Measurements from ENCODE around the gene THRB. TPM values are rescaled to one million over a fixed set of nuclear protein-coding genes. Genes with fewer than 3 reads are reported as not detected.
A peak's percentile ranks its signal among the peaks of the same experiment; 100 is the strongest.

Gene THRB
- total and polyA plus RNA-seq, 9 of the 15 experiments (the other 6 are each of a cell fraction or from before 2014, with no cell fraction given): 1.7 to 14.9 (median 6.9) TPM

GRCh38 chr3:24493746-24494617 is 668 bp downstream of the THRB start:
- H3K36me3 ChIP-seq (ENCODE audit: control insufficient read depth, insufficient read depth, low read length): no peaks in the 10 kb centered on the region
- peak; percentile 15 for FAIRE-seq
- peak overlapping the region; percentile 64 for H3K4me3 ChIP-seq
- H3K9me1 ChIP-seq (ENCODE audit: control insufficient read depth, insufficient read depth, low read length): no peaks in the 10 kb centered on the region
- H3K27me3 ChIP-seq (ENCODE audit: control insufficient read depth in 2 of 2, insufficient read depth in 2 of 2, low read length in 2 of 2): no peaks in the 10 kb centered on the region
- peak overlapping the region; percentile 77 to 90 for H3K9ac ChIP-seq (ENCODE audit: insufficient read depth in 1 of 2, low read depth in 2 of 2, low read length in 2 of 2)
- ATAC-seq: peak; percentile 36
- H2AFZ ChIP-seq (ENCODE audit: low read depth, low read length): peak overlapping the region; percentile 95
- POLR2A ChIA-PET: interaction anchor here (0.7 to 2.0 kb wide), 4 partner anchors 9 to 43 kb away, joined by 3 to 6 read pairs (median 4); no protein-coding TSS in a partner anchor
- in situ Hi-C loops (cut with MboI) (no loop called here), intact Hi-C loops (cut with micrococcal nuclease) (loop anchor here (1.0 to 10.0 kb wide), 5 partner anchors 117 to 579 kb away; partner anchors contain the start of genes NKIRAS1 and RPL15)
- peak; percentile 64 to 77 (median 70) for DNase-seq (ENCODE audit: extremely low read depth in 1 of 4, low spot score in 3 of 4)
- H3K27ac ChIP-seq (ENCODE audit: extremely low read depth, low read depth, low read length): peak overlapping the region; percentile 75
- peak overlapping the region; percentile 93 for H3K4me2 ChIP-seq (ENCODE audit: insufficient read depth, low read length)
- H3K79me2 ChIP-seq (ENCODE audit: control insufficient read depth, insufficient read depth, low read length): peaks cover 55% of the 10 kb centered on the region
- BruUV-seq (replicated peaks): no TSS peak
- no peaks in the 10 kb centered on the region for H4K20me1 ChIP-seq (replicated peaks; ENCODE audit: control insufficient read depth, insufficient read depth, low read length)
- 3% methylated on average over 40 of the region's 50 CpGs for WGBS (ENCODE audit: insufficient coverage, low coverage, missing lambda C conversion rate)
- CTCF ChIA-PET (ENCODE audit: low intra/inter-chr PET ratio): no interaction called here
- H3K9me3 ChIP-seq (replicated peaks; ENCODE audit: control insufficient read depth, insufficient read depth, low read depth, low read length): no peaks in the 10 kb centered on the region
- H3K4me1 ChIP-seq (replicated peaks in 1 of 2; ENCODE audit: control insufficient read depth in 2 of 2, insufficient read depth in 2 of 2, low read length in 2 of 2): peaks cover 22 to 30% of the 10 kb centered on the region in 2 experiments; a peak in 4 of 5 replicates
- TF ChIP-seq SAFB (IDR thresholded peaks at IDR 0.05; ENCODE audit: borderline replicate concordance, low read depth, low read length) (peak; percentile 72; the same call in 1 of the 2 replicates), SOX6 (IDR thresholded peaks at IDR 0.05) (0 out of 2 replicates have a peak, but pooled peaks have one; percentile 19), BRF2 (IDR thresholded peaks at IDR 0.05; ENCODE audit: borderline replicate concordance, insufficient read depth, insufficient read length) (no peak), RAD21 (CRISPR knock-in tag; conservative IDR thresholded peaks at IDR 0.05 in 1 of 2, IDR thresholded peaks at IDR 0.05 in 1 of 2) (peak in 1 of 2 experiments; percentile 20; a peak in 2 of 4 replicates), NR3C1 (CRISPR knock-in tag; IDR thresholded peaks at IDR 0.05) (peak; percentile 53; the same call in 1 of the 2 replicates), NONO (IDR thresholded peaks at IDR 0.05; ENCODE audit: low read depth in 2 of 2, low read length in 1 of 2) (peak in 1 of 2 experiments; percentile 53; a peak in 1 of 4 replicates), HDAC6 (IDR thresholded peaks at IDR 0.05; ENCODE audit: low read depth, low read length) (no peak), HES1 (IDR thresholded peaks at IDR 0.05; ENCODE audit: low read depth) (no peak), HDAC1 (IDR thresholded peaks at IDR 0.05) (peak in 1 of 2 experiments; percentile 46; a peak in 2 of 4 replicates), NR0B1 (IDR thresholded peaks at IDR 0.05; ENCODE audit: partially characterized antibody) (no peak), JUND (IDR thresholded peaks at IDR 0.05; ENCODE audit: borderline replicate concordance, low read depth, low read length) (0 out of 2 replicates have a peak, but pooled peaks have one; percentile 1), JUND (tag; IDR thresholded peaks at IDR 0.05; ENCODE audit: borderline replicate concordance, low read depth, low read length) (no peak), SIN3A (IDR thresholded peaks at IDR 0.05; ENCODE audit: borderline replicate concordance in 2 of 2, control insufficient read depth in 1 of 2, low read depth in 2 of 2, low read length in 2 of 2) (peak in 1 of 2 experiments; percentile 44; a peak in 1 of 4 replicates), ZNF740 (CRISPR knock-in tag; IDR thresholded peaks at IDR 0.05) (peak; percentile 69; the same call in 1 of the 2 replicates), ZNF740 (tag; IDR thresholded peaks at IDR 0.05) (no peak)

Data from K562 (cell line).